CD4-positive, alpha-beta T cell treated with Interleukin-4 for 1 hour (primary cell): ENCODE data around the gene DNASE1.
"Not testable (repeated sequence)": the region's sequence is repeated elsewhere in the genome, so short reads cannot be mapped to it uniquely, and the experiment has no call there.

Experiments
- DNase-seq, 2 donors: peaks; one replicate each; pipeline ENCODE4 v3.0.0-alpha.2; 2020 to 2022

The DNASE1 gene

DNA sequence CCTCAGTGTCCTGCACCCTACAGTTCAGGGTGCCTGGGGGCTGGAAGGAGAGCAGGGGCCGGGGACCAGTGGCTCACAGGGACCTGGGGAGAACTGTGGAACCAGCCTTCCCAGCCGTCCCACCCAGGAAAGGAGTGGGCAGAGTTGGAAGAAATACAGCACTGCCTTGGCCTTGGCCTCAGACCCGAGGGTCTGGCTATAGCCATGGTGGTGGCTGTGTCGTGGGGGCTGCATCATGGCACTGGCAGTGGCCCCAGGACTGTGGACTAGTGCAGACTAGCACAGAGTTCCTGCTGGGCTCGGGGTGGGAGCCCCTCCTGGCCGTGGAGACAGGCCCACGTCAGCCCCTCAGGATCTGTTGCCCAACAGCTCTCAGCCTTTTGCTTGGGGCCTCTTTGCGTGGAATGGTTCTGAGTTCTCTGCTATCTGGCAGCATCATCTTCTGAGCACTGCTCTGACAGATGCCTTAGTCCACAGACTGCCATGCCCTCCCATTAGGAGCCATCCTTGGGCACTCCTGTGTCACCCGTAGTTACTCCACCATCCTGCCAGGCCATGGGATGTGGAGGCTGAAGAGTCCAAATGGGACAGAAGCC lies 12.6 kb upstream of the DNASE1 start:
- DNase-seq = no peak

DNA sequence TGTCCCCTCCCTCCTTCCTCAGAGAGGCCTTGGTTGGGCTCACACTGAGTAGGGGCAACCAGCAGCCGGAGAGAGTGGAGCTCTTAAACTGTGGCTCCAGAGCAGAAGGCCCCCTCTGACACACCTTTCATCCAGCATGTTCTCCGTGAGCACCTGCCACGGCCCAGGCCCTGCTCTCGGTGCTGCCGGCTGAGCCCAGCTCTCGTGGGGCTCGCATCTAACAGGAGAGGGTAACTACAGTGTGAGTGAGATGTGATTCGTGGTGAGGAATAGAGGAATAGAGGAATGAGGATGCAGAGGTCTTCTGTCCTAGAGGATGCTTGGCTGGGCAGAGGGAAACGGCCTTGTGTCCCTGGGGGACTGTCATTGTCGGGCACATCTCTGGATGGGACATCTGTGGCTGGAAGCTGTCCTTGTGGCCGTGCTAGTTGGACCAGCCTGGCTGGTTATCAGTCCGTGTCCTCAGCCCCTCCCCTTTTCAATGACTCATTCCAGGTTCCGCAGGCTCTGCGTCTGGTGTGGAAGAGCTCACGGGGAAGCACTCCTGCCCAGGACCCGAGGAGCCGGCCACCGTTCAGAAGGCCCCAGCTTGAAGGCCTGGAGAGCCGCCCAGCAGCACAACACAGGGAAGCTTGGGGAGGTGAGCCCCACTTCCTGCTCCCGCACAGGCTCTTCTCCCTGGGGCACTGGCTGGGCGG lies 11.9 kb upstream of the DNASE1 start:
- DNase-seq = no peak

DNA sequence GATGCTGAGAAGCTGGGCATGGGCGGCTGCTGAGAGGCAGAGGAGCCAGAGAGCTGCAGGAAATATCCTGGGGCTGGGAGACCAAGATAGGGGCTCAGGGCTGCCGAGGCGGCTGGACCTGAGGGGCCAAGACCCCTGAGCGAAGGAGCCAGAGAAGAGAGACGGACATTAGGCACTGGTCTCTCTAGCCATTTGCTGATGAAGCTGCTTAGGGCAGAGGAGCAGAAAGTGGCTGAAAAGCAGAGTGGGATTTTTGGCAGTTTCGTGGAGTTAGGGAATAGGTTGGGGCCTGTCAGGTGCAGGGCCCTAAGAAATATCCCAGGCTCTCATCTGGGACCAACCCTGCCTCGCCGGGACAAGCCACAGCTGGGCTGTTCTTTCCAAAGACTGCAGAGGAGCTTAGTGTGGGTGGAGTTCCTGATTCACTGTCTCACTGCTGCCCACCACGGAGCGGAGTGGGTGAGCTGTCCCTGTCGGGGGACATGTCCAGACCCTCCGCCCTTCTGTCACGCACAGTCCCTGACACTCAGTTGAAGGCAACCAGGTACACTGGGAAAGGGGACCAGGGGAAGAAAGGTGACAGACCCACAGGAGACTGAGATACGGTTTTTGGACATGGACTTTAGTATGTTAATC lies 11.3 kb upstream of the DNASE1 start:
- DNase-seq = no peak

DNA sequence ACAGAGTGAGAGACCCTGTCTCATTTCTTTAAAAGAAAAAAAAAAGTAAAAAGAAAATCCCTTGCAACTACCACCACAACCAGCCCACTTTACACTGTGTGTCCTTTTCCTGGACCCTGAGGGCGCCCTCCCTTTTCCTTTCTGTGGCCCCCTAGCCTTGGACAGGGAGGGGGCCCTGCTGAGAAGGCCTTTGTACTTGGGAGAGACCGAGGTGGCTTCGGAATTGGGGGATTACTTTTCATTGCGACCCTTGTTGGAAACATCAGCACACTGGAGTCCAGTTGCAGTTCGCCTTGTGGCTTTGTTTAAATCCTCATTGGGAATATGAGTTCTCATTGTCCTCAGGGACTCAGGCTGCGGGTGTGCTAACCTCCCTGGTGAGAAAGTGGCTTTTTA lies 9.4 kb upstream of the DNASE1 start:
- DNase-seq = no peak

DNA sequence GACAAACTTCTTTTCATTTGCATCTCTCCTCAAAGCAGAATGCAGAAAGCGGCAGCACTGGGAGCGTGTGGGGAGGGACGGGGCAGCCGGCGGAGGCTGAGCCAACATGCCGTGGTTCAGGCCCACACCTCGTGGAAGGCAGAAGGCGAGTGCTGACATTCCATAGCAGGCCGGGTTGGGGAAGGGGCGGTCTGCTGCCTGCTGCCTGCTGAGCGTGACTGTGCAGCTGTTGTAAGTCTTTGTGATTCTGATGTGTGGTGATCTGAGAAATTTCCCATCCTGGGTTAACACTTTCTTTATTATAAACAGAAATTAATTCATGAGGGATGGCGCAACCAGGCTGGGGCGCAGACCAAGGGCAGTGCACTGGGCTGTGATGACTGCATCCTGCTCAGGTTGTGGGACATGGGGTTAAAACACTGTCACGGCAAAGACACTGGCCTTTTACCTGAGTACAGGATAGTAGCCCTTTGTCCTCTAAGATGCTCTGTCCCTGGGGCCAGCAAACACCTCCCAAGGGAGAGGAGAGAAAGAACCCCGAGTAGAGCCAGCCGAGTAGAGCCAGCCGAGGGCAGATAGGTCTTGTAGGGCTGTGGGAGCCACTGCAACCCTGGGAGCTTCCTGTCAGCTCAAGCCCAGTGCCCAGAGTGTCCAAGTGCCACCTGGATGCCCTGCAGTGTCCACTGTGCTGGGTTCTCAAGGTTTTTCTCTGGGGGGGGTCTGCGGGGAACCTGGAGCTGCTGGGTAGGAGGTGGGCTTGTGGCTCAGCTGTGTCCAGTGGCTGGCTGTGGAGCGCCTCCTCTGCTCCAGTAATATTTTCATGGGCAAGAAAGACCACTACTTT lies 8.8 kb upstream of the DNASE1 start:
- DNase-seq = no peak

DNA sequence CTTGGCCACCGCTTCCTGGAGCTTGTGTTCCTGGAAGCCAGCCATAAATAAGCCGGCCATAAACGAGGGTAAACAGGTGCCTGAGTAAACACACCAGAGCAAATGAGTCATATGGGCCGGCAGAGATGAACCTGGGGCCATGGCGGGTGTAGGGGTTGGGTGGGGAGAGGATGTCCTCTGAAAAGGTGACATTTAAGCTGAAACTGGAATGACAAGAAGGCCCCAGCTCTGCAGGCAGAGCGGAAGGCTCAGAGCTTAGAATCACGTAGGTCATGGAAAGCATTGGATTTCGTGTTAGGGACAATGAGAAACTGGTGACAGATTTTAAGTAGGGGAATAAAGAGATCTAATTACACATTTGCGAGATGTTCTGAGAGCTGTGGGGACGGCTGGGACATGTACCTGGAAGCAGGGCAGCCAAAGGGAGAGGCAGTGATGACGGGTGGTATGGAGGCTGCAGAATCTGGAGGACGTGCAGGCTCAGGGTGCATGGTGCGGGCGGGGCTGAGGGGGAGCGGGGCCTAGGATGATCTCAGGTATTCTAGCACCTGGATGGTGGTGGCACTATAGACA lies 8.1 kb upstream of the DNASE1 start:
- no peak for DNase-seq

DNA sequence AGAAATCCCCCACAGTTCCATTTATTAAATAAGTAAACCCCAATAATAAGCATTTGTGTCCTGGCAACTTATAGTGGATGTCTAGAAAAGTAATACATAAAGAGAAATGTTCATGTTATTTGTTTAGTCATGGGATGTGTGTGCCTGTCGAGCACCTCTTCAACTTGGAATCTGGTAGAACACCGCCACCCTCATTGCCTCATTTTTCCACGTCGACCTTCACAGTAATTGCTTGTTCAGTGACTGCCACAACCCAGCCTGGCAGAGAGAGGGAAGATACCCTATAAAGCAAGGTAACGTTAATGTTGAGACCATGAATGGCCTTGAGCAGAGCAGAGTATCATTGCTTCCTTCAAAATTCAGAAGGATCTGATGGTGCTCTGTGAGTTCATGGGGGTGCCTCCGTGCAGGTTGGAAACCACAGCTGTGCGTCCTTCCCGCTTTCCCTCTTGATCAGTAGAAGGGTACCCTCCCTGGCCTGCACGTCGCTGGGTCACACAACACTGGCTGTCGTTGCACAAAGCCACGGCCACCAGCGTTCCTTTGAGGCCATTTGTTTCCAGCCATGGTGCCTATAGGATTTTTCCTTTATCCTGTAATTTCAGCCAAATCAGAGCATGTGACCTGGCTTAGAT lies 3.7 kb upstream of the DNASE1 start:
- DNase-seq = no peak

DNA sequence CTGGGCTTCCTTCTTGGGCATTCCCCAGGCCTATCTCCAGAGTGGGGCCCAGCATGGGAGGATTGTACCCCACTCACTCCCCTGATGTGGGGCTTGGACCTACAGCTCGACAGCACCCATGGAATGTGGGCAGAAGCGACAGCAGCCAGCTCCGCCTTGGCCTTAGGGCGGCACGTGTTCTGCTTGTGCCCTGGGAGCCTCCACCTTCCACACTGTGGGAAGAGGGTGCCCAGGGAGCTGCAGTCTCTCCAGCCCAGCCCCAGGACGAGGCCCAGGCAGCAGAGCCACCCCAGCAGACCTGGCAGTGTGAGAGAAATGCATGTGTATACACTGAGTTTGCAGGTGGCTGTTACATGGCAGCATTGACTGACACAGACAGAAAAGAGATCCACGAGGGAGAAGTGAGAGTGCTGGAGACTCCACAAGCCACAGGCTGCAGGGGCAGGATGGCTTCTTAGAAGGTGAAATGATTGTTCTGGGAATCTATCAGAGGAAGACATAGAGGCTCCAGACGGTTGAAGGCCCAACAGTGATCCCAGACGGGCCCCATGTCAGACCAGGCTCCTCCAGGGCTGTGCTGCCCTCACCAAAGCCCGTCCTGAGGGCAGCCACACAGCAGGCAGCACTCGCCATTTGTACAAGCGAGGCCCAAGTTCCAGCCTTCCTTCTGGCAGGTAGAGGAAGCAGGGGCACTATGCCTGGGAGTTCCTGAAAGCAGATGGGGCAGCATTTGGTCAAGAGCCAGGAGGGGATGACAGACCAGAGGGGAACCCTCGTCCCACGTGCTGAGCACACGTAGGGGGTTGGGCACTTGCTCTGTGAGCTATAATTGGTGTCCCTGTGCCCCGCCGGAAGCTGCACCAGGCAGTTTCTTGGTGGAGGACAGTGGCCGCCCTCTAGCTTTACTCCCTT lies 2.8 kb upstream of the DNASE1 start:
- DNase-seq = no peak

DNA sequence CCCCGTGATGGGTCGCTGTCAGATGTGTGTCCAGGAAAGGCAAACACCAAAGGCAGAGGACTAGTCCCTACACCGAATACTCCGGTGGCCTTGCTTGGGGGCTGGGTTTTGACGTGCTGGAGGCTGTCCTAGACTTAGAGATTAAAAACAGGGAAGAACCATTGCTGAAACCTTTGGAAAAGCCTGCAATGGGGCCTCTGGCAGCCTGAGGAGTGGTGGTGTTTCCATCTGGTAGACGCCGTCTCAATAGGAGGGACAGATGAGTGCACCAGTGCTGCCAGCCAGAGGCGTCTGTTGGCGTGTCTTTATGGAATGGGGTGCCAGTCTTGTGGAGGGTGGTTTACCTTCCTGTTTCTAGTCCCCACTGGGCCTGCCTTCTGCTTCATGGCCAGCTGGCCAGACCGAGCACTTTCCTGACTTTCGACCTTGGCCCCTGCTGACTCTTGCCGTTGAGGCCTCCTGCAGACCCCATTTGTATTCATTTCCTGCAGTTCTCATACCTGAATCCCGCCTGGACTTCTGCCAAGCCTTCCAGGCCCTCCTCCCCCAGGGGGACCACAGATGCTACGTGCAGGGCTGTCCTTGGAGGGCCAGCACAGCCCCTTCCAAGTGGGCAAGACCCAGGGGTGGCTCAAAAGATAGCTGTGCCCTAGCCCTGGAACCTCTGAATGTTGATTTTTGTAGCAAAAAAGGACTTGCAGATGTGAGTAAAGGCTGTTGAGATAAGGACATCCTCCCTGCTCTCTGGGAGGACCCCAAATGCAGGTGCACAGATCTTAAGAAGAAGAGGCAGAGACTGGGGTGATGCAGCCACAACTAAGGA lies 1.9 kb upstream of the DNASE1 start:
- no peak for DNase-seq

DNA sequence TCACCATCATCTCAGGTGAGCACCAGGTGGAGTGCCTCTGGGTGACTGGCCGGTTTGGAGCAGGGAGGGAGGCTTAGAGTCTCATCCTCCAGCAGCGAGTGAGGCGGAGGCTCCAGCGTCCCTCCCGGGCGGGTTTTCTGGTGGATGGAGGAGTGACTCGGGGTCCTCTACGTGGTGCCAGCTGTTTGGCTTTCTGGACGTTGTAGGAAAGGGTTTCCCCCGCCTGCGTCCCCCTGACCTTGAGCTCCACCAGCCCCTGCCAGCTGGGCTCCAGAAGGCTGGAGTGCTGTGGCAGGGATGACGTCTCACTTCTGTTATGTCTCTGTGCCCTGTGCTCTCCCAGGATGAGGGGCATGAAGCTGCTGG lies 522 bp downstream of the DNASE1 start:
- no peak for DNase-seq

DNA sequence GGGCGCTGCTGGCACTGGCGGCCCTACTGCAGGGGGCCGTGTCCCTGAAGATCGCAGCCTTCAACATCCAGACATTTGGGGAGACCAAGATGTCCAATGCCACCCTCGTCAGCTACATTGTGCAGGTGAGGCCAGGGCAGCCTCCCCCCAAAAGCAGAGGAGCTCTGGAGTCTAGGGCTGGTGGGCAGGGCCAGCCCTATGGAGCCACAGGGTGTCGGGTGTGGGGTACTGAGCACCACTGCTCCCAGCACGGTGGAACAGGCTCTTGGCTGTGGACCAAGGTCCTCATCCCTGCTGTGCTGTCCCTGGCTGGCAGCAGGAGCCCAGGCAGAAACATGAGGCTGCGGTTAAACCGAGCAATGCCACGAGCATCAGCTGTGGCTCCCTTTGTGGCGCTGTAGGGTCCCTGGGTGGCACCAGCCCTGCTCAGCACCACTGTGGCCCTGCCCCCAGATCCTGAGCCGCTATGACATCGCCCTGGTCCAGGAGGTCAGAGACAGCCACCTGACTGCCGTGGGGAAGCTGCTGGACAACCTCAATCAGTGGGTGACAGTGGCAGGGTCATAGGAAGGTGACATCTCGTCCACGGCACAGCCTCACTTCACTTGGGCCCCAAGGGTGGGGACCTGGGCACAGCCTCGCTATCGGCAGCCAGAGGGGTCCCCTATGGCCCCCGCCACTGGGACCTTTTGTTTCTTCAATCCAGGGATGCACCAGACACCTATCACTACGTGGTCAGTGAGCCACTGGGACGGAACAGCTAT lies 1.1 kb downstream of the DNASE1 start:
- DNase-seq = no peak

DNA sequence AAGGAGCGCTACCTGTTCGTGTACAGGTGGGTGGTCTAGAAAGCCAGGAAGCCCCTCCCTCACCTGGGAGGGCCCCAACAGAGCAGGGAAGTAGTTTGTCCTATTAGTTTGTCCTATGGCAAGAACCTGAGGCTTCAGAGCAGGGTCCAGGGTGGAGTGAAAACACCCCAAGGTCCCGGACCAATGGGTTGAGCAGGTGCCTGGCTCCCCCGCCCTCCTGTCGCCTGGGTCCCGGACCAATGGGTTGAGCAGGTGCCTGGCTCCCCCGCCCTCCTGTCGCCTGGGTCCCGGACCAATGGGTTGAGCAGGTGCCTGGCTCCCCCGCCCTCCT lies 1.6 kb downstream of the DNASE1 start:
- DNase-seq = not testable (repeated sequence)

DNA sequence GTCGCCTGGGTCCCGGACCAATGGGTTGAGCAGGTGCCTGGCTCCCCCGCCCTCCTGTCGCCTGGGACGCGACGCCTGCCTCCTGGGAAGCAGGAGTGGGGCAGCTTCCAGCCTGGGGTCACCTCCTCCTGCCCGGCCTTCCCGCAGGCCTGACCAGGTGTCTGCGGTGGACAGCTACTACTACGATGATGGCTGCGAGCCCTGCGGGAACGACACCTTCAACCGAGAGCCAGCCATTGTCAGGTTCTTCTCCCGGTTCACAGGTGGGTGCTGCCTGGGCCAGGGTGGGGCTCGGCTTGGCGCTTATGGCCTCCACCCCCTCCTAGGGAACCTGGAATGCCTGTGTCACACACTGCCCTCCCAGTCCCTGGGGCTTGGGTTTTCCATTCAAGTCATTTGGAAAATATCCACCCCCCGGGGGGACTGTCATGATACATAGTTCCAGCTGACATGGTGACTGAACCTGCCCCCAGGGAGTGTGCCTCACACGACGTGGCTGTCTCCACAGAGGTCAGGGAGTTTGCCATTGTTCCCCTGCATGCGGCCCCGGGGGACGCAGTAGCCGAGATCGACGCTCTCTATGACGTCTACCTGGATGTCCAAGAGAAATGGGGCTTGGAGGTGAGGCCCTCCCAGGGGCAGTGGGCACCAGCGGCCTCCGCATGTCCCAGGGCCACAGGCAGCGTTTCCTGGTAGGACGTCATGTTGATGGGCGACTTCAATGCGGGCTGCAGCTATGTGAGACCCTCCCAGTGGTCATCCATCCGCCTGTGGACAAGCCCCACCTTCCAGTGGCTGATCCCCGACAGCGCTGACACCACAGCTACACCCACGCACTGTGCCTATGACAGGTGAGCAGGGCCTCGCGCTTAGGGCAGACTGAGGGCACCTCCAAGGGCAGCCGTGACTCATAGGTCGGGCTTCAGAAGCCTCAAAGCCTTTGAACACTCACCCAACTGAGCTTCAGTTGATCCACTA lies 2.3 kb downstream of the DNASE1 start:
- DNase-seq = no peak

DNA sequence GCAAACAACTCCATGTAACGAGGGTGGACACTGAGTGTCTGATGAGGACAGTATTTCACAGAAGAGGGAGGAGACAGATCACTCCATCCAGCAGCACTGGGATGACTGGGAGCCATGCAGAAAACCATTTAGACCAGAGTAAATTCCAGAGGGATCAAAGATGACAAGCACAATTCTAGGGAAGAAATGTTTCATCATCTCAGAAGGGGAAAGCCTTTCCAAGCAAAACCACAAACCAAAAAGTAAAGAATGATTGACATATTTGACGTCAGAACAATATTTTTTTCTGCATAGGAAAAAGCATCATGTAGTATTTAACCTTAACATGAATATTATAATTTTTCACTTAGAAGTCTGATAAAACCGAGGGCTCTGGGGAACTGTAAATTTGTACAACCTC lies 4.8 kb downstream of the DNASE1 start:
- DNase-seq = no peak

DNA sequence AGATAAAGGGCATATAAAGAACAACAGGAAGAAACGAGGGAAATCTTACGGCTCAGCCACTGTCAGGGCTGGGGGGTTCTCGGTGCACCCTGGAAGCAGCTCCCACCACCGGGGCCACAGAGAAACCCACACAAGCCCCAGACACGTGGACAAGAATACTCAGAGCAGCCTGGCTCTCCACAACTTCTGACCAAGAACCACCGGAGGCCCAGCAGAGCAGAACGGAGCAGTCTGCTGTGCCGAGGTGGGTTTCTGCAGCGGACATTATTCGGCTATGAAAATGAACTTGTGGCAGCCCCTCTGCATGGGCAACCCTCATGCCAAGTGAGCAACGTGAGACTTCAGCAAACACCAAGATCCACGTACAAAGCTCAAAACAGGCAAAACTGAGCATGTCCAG lies 6.8 kb downstream of the DNASE1 start:
- DNase-seq = no peak

DNA sequence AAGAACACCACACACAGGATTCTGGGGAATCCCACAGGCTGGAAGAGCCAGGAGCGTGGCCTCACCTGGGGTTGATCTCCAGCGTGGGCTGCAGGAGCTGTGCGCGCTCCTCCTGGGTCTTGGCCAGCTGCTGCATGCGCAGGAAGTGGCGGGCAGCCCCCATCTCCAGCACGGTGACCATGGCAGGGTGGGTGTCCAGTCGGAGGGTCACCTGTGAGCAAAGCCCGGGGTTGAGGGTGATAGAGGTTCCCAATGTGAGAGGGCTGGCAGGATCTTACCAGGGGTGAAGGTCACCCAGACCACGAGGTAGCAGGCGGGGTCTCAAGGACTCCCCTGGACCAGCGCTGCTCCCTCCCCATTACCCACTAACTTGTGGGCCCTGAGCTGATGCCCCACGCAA lies 7.4 kb downstream of the DNASE1 start:
- no peak for DNase-seq

DNA sequence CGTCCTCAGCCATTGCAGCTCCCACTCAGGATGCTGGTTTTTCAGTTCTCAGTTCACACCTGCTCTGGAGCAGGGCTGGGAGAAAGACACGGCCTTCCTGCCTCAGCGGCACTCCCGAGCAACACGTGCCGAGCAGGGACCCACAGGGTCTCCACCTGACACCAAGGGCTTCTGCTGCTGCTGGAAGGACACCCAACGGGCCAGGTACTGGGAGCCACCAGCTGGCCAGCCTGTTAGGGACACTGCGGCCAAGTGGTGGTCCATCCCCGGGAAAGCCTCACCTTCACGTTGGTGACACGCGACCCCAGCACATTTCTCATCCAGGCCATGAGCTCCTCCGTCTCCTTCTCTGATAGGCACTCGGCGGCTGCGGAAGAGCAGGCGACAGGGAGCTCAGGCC lies 8.1 kb downstream of the DNASE1 start:
- DNase-seq = no peak

DNA sequence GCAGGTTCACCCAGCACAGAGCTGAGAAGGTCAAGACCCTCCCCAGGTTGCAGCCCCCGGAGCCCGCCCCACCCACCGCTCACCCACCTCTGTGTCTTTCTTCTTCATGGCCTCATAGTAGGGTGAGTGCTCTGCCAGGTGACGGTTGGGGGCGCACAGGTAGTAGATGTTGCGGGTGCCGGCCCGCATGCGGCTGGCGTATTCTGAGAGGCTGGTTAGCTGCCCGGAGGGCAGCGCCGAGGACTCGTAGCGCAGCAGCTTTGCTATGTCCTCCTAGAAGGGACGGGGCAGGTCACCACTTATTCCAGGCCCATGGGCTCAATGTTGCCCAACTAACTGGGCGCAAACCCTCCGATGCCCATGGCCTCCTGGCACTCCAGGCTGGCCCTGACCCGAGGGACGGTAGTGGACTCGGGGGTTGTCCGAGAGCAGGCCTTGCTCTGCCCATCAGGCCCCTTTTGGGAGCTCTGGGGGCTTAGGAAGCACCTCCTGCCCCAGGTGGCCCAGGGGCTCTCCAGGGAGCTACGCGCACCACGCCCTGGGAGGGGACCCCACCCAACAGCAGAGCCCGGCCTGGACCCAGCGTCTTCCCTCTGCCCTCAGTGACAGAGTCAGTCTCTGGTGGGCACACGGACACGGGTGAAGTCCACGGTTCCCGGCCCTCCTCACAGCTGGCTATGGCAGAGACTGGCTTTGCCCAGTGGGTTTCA lies 9.9 kb downstream of the DNASE1 start:
- no peak for DNase-seq
